OCI-LY3 (cell line): ENCODE results near the gene PPP1R1C.

Source experiments
- H2AFZ ChIP-seq: fragments of 200-600, 300-600 bp; shearing (Covaris generic); 2 replicates; pipeline ENCODE4 v1.6.0; 2014; ENCODE audit warnings: antibody characterized with exemption, low read depth, low read length
- H3K27ac ChIP-seq: fragments of 200-600, 300-600 bp; sonication (generic); 2 replicates; pipeline ENCODE4 v1.5.1; 2014; ENCODE audit warnings: mild to moderate bottlenecking, low read length, moderate library complexity, mixed read lengths
- H3K27me3 ChIP-seq: fragments of 200-600, 300-600 bp; sonication (generic); 2 replicates; pipeline ENCODE4 v1.6.1; 2014; ENCODE audit warnings: low read depth, low read length, mixed read lengths
- H3K36me3 ChIP-seq: fragments of 200-600, 300-600 bp; sonication (generic); replicated peaks from 2 replicates; pipeline ENCODE3; 2014; ENCODE audit warnings: low read depth, low read length, mixed read lengths
- H3K4me1 ChIP-seq: fragments of 300-600, 200-600 bp; sonication (generic); 2 replicates; pipeline ENCODE4 v1.6.1; 2014; ENCODE audit warnings: low read length, mixed read lengths
- H3K4me2 ChIP-seq: fragments of 200-600, 300-600 bp; sonication (generic); 2 replicates; pipeline ENCODE4 v1.6.1; 2014; ENCODE audit warnings: low read length, mixed read lengths
- H3K4me3 ChIP-seq: fragments of 300-600, 200-600 bp; sonication (generic); 2 replicates; pipeline ENCODE4 v1.5.1; 2014; ENCODE audit warnings: antibody characterized with exemption, mild to moderate bottlenecking, low read length, moderate library complexity
- H3K79me2 ChIP-seq: fragments of 300-600, 200-600 bp; shearing (Covaris generic); 2 replicates; pipeline ENCODE4 v1.6.1; 2014; ENCODE audit warnings: mild to moderate bottlenecking, low read length, mixed read lengths
- H3K9ac ChIP-seq: fragments of 300-600, 200-600 bp; shearing (Covaris generic); 2 replicates; pipeline ENCODE4 v1.6.0; 2014; ENCODE audit warnings: mild to moderate bottlenecking, low read length, moderate library complexity
- H3K9me3 ChIP-seq: fragments of 200-600, 300-600 bp; shearing (Covaris generic); 2 replicates; pipeline ENCODE4 v1.6.1; 2014; ENCODE audit warnings: low read length, mixed read lengths; ENCODE audit not compliant: insufficient read depth
- H4K20me1 ChIP-seq: fragments of 200-600, 300-600 bp; sonication (generic); 2 replicates; pipeline ENCODE4 v1.6.1; 2016; ENCODE audit warnings: low read length, mixed read lengths; ENCODE audit not compliant: insufficient read depth
- CTCF ChIP-seq: fragments of 200-600, 300-600 bp; sonication (generic); IDR thresholded peaks from 2 replicates; pipeline ENCODE4 v1.5.1; 2014; ENCODE audit warnings: antibody characterized with exemption, low read length, low read depth
- EZH2phosphoT487 ChIP-seq: fragments of 200-600 bp; shearing (Covaris generic); IDR thresholded peaks from 2 replicates; pipeline ENCODE4 v1.6.1; 2018; ENCODE audit warnings: antibody characterized with exemption, mixed run types, low read depth

The PPP1R1C gene

GRCh38 chr2:181995289-181995688, 9.6 kb downstream of the PPP1R1C start:
- Histone ChIP-seq H2AFZ (no peak overlapping the region), H3K9ac (no peak overlapping the region)
- TF ChIP-seq EZH2phosphoT487, result no peak
- no peak for TF ChIP-seq CTCF

GRCh38 chr2:181998041-181998835, 12.6 kb downstream of the PPP1R1C start:
- no peaks in the 10 kb centered on the region for H3K27me3 ChIP-seq
- no peaks in the 10 kb centered on the region for H3K79me2 ChIP-seq
- H3K27ac ChIP-seq, result no peak overlapping the region
- H3K9me3 ChIP-seq, result no peaks in the 10 kb centered on the region
- peaks cover 16% of the 10 kb centered on the region for H3K4me1 ChIP-seq
- no peak overlapping the region for H3K9ac ChIP-seq
- no peak overlapping the region for H3K4me2 ChIP-seq
- no peak for TF ChIP-seq EZH2phosphoT487
- TF ChIP-seq CTCF, result no peak
- H2AFZ ChIP-seq, result no peak overlapping the region
- peaks cover 10% of the 10 kb centered on the region for H3K36me3 ChIP-seq
- H4K20me1 ChIP-seq, result no peaks in the 10 kb centered on the region
- no peak overlapping the region for H3K4me3 ChIP-seq

More at GRCh38 chr2:181995289-181995688, 9.6 kb downstream of the PPP1R1C start:
- Histone ChIP-seq H3K4me2 (no peak overlapping the region), H3K9me3 (no peaks in the 10 kb centered on the region), H3K79me2 (no peaks in the 10 kb centered on the region), H3K4me1 (peaks cover 35% of the 10 kb centered on the region), H3K27ac (no peak overlapping the region), H3K27me3 (no peaks in the 10 kb centered on the region), H3K36me3 (peaks cover 10% of the 10 kb centered on the region), H4K20me1 (no peaks in the 10 kb centered on the region), H3K4me3 (no peak overlapping the region)

DNA sequence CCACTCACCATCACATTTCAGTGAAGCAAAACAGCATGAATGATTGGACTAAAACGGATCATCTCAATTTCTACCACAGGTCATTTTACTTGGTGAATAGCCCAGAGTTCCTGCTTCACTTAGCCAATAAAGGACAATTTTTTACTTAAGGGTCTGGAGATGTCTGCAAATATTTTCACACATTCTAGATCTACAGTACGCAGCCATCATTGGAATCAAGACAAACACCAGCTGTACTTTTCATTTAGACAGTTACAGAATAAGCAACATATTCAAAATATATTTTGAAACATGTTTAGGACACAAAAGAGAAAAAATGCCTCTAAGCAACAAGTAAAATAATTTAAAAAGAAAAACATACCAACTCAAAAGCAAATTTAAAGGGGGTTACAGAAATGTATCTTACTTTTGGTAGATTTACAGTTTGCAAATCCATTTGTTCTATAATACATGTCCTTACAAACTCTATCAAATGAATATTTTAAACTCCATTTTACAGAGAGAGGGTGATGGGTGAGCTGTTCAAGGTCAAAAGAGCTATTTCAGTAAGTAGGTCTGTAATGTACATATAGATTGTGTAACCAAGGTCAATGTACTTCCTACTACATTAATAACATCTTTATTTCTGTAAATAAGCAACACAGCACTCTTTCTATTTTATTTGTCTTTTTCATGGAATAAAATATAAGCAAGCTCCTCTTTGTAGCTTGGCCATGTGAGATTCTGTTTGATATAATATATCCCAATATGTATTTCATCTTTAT, 13.4 kb downstream of the PPP1R1C start:
- Histone ChIP-seq H3K36me3 (peaks cover 6% of the 10 kb centered on the region), H3K4me2 (no peak overlapping the region), H3K4me3 (no peak overlapping the region), H4K20me1 (no peaks in the 10 kb centered on the region), H3K9me3 (no peaks in the 10 kb centered on the region), H3K9ac (no peak overlapping the region), H3K27me3 (no peaks in the 10 kb centered on the region), H3K27ac (no peak overlapping the region), H2AFZ (no peak overlapping the region), H3K79me2 (no peaks in the 10 kb centered on the region), H3K4me1 (peaks cover 7% of the 10 kb centered on the region; the same call in 1 of the 2 replicates)
- TF ChIP-seq CTCF (no peak), EZH2phosphoT487 (no peak)

GRCh38 chr2:181999911-182000310, 14.3 kb downstream of the PPP1R1C start:
- TF ChIP-seq CTCF (no peak), EZH2phosphoT487 (no peak)
- H3K4me3 ChIP-seq, result no peak overlapping the region
- H2AFZ ChIP-seq, result no peak overlapping the region
- no peak overlapping the region for H3K27ac ChIP-seq
- no peaks in the 10 kb centered on the region for H3K27me3 ChIP-seq
- H3K36me3 ChIP-seq, result no peaks in the 10 kb centered on the region
- no peaks in the 10 kb centered on the region for H3K9me3 ChIP-seq
- H3K4me1 ChIP-seq, result no peaks in the 10 kb centered on the region
- H3K9ac ChIP-seq, result no peak overlapping the region
- H4K20me1 ChIP-seq, result no peaks in the 10 kb centered on the region
- H3K79me2 ChIP-seq, result no peaks in the 10 kb centered on the region
- no peak overlapping the region for H3K4me2 ChIP-seq
